Measurements from ENCODE around the gene FAM184A.

DNA sequence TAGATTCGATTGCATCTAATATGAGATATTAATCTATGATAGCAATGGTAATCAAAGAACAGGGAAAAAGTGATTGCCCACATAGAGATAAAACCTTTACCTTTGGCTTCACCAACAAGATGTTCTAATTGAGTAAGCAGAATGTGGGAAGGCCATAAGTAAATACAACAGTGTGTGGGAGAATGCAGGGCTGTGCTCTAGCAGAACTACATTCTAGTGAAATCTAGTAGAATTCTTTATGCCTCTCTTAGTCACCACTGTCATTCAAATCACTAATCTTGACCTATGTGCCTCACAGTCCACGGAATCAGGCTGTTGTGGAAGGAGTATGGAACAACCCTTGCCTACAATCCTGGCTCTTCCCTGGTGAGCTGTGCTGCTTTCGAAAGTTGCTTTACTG lies 113.1 kb downstream of the FAM184A start:
- TF ChIP-seq, protein P1, sequence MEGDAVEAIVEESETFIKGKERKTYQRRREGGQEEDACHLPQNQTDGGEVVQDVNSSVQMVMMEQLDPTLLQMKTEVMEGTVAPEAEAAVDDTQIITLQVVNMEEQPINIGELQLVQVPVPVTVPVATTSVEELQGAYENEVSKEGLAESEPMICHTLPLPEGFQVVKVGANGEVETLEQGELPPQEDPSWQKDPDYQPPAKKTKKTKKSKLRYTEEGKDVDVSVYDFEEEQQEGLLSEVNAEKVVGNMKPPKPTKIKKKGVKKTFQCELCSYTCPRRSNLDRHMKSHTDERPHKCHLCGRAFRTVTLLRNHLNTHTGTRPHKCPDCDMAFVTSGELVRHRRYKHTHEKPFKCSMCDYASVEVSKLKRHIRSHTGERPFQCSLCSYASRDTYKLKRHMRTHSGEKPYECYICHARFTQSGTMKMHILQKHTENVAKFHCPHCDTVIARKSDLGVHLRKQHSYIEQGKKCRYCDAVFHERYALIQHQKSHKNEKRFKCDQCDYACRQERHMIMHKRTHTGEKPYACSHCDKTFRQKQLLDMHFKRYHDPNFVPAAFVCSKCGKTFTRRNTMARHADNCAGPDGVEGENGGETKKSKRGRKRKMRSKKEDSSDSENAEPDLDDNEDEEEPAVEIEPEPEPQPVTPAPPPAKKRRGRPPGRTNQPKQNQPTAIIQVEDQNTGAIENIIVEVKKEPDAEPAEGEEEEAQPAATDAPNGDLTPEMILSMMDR (IDR thresholded peaks at IDR 0.05): no peak
- TF ChIP-seq POLR2AphosphoS5 (IDR thresholded peaks at IDR 0.05) (no peak), POLR2A (IDR thresholded peaks at IDR 0.05) (no peak), EP300 (IDR thresholded peaks at IDR 0.05; ENCODE audit: low read depth) (no peak)
